Cardiac atrium fibroblast (primary cell): ENCODE results near the gene KCNE4. TPM values are rescaled to one million over a fixed set of nuclear protein-coding genes. Genes with fewer than 3 reads are reported as not detected.

ENCODE experiments used
- total RNA-seq: library from RNA; depleted of rRNA; stranded (reverse); fragments of >200 nt; gene quantifications from 2 replicates; pipeline ENCODE4 v1.2.3, GENCODE V29; 2015

KCNE4 gene, protein sequence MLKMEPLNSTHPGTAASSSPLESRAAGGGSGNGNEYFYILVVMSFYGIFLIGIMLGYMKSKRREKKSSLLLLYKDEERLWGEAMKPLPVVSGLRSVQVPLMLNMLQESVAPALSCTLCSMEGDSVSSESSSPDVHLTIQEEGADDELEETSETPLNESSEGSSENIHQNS
- 10.7 and 19.1 TPM in 2 replicates for total RNA-seq

DNA sequence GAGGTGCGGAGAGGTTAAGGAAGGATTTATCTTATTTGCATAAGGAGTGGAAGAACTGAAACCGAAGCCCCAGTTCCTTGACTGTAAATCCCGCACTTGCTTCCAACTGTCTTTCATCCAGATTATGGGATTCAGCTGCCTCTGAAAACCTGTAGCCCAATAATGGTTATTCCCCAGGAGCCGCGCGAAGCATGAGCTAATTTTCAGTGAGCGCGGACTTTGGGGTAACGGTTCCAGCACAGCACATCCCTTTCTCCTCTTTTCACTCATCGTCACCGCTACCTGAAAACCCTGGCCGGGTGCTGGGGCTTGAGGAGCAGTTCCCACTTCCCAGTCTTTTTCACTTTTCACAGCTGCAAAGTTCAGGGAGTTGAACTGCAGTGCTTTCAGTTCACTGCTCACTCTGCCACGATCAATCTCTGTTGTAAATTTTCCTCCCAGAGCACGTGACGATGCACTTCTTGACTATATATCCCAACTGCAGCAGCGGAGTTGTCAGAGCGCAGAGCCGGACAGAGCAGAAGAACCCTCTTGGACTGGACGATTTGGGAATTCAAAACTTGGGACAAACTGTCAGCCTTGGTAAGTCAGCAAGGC is at the start of gene KCNE4:
Gene KCNE4, plus strand, starts transcription at position 498 of the 597 bp plus-strand sequence. CDS start 641 bp downstream, outside the sequence.

Other genes starting within 250 kb of the KCNE4 start
- gene ACSL3, start 191.2 kb upstream of the KCNE4 start, total RNA-seq = 50.2 and 94.6 TPM in 2 replicates